Gastroesophageal sphincter (tissue), 4 donors: ENCODE results near the gene UNKL. TPM values are rescaled to one million over a fixed set of nuclear protein-coding genes. Genes with fewer than 3 reads are reported as not detected.
A peak's percentile ranks its signal among the peaks of the same experiment; 100 is the strongest.

Experiments
- ATAC-seq: fragments of 150-250 bp; one replicate; pipeline ENCODE4 v1.9.1; 2016; ENCODE audit warnings: mild to moderate bottlenecking, moderate library complexity
- H3K27ac ChIP-seq, 4 donors: fragments of 200-600 bp; sonication (generic) in 3 of 4; 1 replicate in 3 of 4; 2 replicates in 1 of 4; pipeline ENCODE4 v1.5.1; 2016 to 2019
- H3K27me3 ChIP-seq: fragments of 200-600 bp; sonication (generic); one replicate; pipeline ENCODE4 v1.5.1; 2019
- H3K36me3 ChIP-seq, 2 donors: fragments of 200-600 bp; sonication (generic); one replicate each; pipeline ENCODE4 v1.5.1; 2019; ENCODE audit warnings: control low read depth in 1 of 2
- H3K4me1 ChIP-seq, 3 donors: fragments of 200-600 bp; sonication (generic); 1 replicate in 2 of 3; 2 replicates in 1 of 3; pipeline ENCODE4 v1.5.1; 2016 to 2019; ENCODE audit warnings: control low read depth in 2 of 3
- H3K4me3 ChIP-seq, 2 donors: fragments of 200-600 bp; sonication (generic); one replicate each; pipeline ENCODE4 v1.5.1; 2019; ENCODE audit warnings: mild to moderate bottlenecking in 1 of 2, moderate library complexity in 1 of 2
- H3K9me3 ChIP-seq, 3 donors: fragments of 200-600 bp; sonication (generic); one replicate each; pipeline ENCODE4 v1.5.1; 2017 to 2019; ENCODE audit warnings: control low read depth in 2 of 3
- EP300 ChIP-seq: sonication (generic); formaldehyde crosslinking; IDR thresholded peaks from one replicate; pipeline ENCODE4 v1.6.1; 2017; ENCODE audit warnings: antibody characterized with exemption, mild to moderate bottlenecking
- POLR2A ChIP-seq, 2 donors: fragments of 450-650 bp; IDR thresholded peaks; one replicate each; pipeline ENCODE4 v1.6.1; 2017; ENCODE audit warnings: antibody characterized with exemption in 2 of 2, mild to moderate bottlenecking in 2 of 2, moderate library complexity in 1 of 2
- POLR2AphosphoS5 ChIP-seq: sonication (generic); formaldehyde crosslinking; IDR thresholded peaks from one replicate; pipeline ENCODE4 v1.6.1; 2017; ENCODE audit warnings: antibody characterized with exemption
- WGBS, 2 donors: methylation state at CpG; one replicate each; pipeline ENCODE4 v1.1.5; 2018; ENCODE audit warnings: low coverage in 1 of 2; 5-methylcytosine and 5-hydroxymethylcytosine counted together
- total RNA-seq, 4 donors: library from RNA; depleted of rRNA; stranded (reverse); fragments of >200 nt; gene quantifications; one replicate each; pipeline ENCODE4 v1.1.0, GENCODE V29; 2016
- TF ChIP-seq, protein P1 (sequence below), 4 experiments: fragments of 200-600 bp in 2 of 4; fragments of 450-650 bp in 2 of 4; sonication (generic) in 1 of 4; IDR thresholded peaks; one replicate each; pipeline ENCODE4 v1.5.1; 2017 to 2019; ENCODE audit warnings: antibody characterized with exemption in 4 of 4, mild to moderate bottlenecking in 2 of 4, moderate library complexity in 2 of 4

UNKL gene
- total RNA-seq, 4 donors from 2014 or later: 12.3 to 29.4 (median 16.4) TPM

- Histone ChIP-seq H3K27ac (no peak overlapping the region), H3K36me3 (peaks cover 0 to 75% of the 10 kb centered on the region in 2 donors), H3K4me1 (peaks cover 0 to 29% (median 10%) of the 10 kb centered on the region in 3 donors), H3K4me3 (no peak overlapping the region), H3K27me3 (no peaks in the 10 kb centered on the region), H3K9me3 (no peaks in the 10 kb centered on the region)
- WGBS, 2 donors: 71 to 84% methylated on average over 3 to 4 of the region's 10 CpGs
- no peak for ATAC-seq
- TF ChIP-seq, protein P1, sequence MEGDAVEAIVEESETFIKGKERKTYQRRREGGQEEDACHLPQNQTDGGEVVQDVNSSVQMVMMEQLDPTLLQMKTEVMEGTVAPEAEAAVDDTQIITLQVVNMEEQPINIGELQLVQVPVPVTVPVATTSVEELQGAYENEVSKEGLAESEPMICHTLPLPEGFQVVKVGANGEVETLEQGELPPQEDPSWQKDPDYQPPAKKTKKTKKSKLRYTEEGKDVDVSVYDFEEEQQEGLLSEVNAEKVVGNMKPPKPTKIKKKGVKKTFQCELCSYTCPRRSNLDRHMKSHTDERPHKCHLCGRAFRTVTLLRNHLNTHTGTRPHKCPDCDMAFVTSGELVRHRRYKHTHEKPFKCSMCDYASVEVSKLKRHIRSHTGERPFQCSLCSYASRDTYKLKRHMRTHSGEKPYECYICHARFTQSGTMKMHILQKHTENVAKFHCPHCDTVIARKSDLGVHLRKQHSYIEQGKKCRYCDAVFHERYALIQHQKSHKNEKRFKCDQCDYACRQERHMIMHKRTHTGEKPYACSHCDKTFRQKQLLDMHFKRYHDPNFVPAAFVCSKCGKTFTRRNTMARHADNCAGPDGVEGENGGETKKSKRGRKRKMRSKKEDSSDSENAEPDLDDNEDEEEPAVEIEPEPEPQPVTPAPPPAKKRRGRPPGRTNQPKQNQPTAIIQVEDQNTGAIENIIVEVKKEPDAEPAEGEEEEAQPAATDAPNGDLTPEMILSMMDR (IDR thresholded peaks at IDR 0.05): no peak
- TF ChIP-seq POLR2AphosphoS5: no peak
- no peak for TF ChIP-seq POLR2A (IDR thresholded peaks at IDR 0.05)
- no peak for TF ChIP-seq EP300
These were observed 34.3 kb downstream of the UNKL start for GRCh38 chr16:1380195-1380594.

- Histone ChIP-seq H3K4me3 (peak overlapping the region; percentile 30 to 60), H3K4me1 (peaks cover 0 to 29% (median 10%) of the 10 kb centered on the region in 3 donors), H3K36me3 (peaks cover 0 to 75% of the 10 kb centered on the region in 2 donors), H3K9me3 (no peaks in the 10 kb centered on the region), H3K27me3 (no peaks in the 10 kb centered on the region), H3K27ac (peak overlapping the region; percentile 19 to 77 (median 60))
- ATAC-seq: peak; percentile 75
- WGBS, 2 donors: no CpG with 5 or more reads among the region's 95 CpGs
- no peak for TF ChIP-seq POLR2A (IDR thresholded peaks at IDR 0.05)
- TF ChIP-seq, protein P1 (IDR thresholded peaks at IDR 0.05): peak in 1 of 4 experiments; percentile 10
These were observed 35.0 kb downstream of the UNKL start for GRCh38 chr16:1379304-1380076.

- peaks cover 0 to 29% (median 10%) of the 10 kb centered on the region in 3 donors for H3K4me1 ChIP-seq
- peak overlapping the region; percentile 30 to 60 for H3K4me3 ChIP-seq
- ATAC-seq: peak; percentile 86
- no peaks in the 10 kb centered on the region for H3K9me3 ChIP-seq
- H3K27me3 ChIP-seq: no peaks in the 10 kb centered on the region
- TF ChIP-seq POLR2AphosphoS5: peak; percentile 85
- TF ChIP-seq POLR2A (IDR thresholded peaks at IDR 0.05): peak in 1 of 2 donors; percentile 14
- TF ChIP-seq EP300: no peak
- H3K27ac ChIP-seq: peak overlapping the region; percentile 19 to 77 (median 60)
- peaks cover 0 to 74% of the 10 kb centered on the region in 2 donors for H3K36me3 ChIP-seq
- WGBS, 2 donors: no CpG with 5 or more reads among the region's 31 CpGs
These were observed 35.6 kb downstream of the UNKL start for GRCh38 chr16:1378804-1379303.

DNA sequence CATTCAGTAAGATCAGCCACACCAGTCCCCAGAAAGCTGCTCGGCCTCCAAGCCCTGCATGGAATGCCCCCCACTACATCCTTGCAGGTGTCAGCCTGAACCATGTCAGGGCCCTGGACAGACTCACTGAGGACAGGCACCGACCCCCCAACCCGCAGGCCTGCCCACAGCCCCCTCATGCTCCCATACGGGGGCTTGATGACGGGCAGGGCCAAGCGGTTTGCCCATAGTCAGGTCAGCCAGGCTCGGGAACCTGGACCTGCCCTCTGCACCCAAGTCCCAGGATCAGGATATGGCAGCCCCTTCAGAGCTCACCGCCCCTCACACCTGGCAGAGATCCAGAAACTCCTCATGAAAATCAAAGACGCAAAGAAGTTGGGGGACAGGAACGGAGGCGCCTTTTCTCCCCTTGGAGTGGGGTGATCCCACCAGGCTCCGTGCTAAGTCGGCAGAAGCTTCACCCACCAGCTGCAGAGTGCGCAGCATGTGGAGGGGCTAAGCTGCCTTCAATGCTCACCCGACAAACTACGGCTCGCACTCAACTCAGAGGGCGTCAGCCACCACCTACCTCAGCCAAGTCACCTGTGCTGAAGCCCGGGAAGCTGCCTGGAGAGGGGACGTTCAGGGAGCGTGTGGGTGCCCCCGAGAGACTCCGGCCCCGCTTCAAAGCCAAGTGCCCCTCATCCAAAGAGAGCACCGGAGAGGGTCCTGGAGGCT is 36.3 kb downstream of the UNKL start:
- Histone ChIP-seq H3K36me3 (peaks cover 0 to 68% of the 10 kb centered on the region in 2 donors), H3K27ac (peak overlapping the region in 2 of 4 donors; percentile 74 to 77), H3K4me1 (peaks cover 0 to 29% (median 10%) of the 10 kb centered on the region in 3 donors), H3K27me3 (no peaks in the 10 kb centered on the region), H3K4me3 (peak overlapping the region in 1 of 2 donors; percentile 60), H3K9me3 (no peaks in the 10 kb centered on the region)
- ATAC-seq: no peak
- TF ChIP-seq, protein P1 (IDR thresholded peaks at IDR 0.05): no peak
- no peak for TF ChIP-seq POLR2AphosphoS5
- no CpG with 5 or more reads among the region's 25 CpGs for WGBS, 2 donors

DNA sequence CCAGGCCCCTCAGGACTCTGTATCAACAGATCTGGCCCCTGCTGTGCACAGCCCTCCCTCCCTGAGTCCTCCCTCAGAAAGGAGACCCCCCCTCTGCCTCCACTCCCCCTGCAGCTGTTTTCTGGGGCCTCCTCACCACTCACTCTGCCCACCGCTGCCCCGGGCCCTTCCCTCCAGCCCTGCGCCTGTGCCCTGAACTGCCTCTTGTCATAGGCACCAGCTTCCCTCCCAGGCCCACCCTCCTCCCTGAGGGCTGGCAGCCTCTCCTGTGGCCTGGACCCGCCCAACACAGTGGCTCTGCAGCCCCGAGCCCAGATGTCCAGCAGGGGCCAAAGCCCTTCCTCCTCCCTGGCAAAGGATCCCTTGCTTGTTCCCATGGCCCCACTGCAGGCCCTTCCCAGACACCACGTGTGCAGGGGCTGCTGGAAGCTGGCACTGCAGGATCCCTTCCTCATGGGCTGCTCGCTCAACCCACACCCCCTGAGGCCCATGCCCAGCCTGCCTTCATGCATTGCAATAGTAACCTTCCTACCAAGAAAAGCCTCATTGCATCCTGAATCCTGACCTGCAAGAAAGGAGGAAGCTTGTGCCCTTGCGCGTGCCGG is 37.0 kb downstream of the UNKL start:
- Histone ChIP-seq H3K36me3 (peaks cover 0 to 61% of the 10 kb centered on the region in 2 donors), H3K27ac (no peak overlapping the region), H3K9me3 (no peaks in the 10 kb centered on the region), H3K27me3 (no peaks in the 10 kb centered on the region), H3K4me3 (no peak overlapping the region), H3K4me1 (peaks cover 0 to 29% (median 10%) of the 10 kb centered on the region in 3 donors)
- 85% methylated on average over 4 of the region's 10 CpGs; no CpG with 5 or more reads in 1 of the 2 donors for WGBS, 2 donors
- no peak for ATAC-seq
- no peak for TF ChIP-seq POLR2A (IDR thresholded peaks at IDR 0.05)
- TF ChIP-seq, protein P1 (IDR thresholded peaks at IDR 0.05): no peak
- TF ChIP-seq POLR2AphosphoS5: no peak
- TF ChIP-seq EP300: no peak
